ENCODE measurements around the gene ALK.

DNA sequence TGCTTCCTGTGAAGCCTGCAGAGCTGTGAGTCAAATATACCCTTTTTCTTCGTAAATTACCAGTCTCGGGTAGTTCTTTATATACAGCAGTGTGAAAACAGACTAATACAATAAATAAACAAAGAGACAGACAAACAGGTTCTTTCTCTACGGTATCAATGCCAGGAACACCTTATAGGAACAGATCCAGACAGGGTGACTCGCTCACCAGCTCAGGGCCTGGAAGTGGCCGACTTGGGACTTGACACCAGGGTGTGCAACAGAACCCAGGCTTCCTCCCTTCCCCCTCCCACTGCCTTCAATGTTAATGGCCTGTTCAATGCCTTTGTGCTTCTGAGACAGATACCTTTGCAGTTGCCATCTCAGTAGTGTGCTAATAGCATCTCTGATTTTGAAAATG is 309.5 kb downstream of the ALK start:
- no peak for TF ChIP-seq POLR2A (IDR thresholded peaks at IDR 0.05)
- TF ChIP-seq, protein P1, sequence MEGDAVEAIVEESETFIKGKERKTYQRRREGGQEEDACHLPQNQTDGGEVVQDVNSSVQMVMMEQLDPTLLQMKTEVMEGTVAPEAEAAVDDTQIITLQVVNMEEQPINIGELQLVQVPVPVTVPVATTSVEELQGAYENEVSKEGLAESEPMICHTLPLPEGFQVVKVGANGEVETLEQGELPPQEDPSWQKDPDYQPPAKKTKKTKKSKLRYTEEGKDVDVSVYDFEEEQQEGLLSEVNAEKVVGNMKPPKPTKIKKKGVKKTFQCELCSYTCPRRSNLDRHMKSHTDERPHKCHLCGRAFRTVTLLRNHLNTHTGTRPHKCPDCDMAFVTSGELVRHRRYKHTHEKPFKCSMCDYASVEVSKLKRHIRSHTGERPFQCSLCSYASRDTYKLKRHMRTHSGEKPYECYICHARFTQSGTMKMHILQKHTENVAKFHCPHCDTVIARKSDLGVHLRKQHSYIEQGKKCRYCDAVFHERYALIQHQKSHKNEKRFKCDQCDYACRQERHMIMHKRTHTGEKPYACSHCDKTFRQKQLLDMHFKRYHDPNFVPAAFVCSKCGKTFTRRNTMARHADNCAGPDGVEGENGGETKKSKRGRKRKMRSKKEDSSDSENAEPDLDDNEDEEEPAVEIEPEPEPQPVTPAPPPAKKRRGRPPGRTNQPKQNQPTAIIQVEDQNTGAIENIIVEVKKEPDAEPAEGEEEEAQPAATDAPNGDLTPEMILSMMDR (IDR thresholded peaks at IDR 0.05) = no peak

Data from thyroid gland (tissue), 4 donors.